ENCODE data around the gene AIM2.
"Not testable (repeated sequence)": the region's sequence is repeated elsewhere in the genome, so short reads cannot be mapped to it uniquely, and the experiment has no call there.

DNA sequence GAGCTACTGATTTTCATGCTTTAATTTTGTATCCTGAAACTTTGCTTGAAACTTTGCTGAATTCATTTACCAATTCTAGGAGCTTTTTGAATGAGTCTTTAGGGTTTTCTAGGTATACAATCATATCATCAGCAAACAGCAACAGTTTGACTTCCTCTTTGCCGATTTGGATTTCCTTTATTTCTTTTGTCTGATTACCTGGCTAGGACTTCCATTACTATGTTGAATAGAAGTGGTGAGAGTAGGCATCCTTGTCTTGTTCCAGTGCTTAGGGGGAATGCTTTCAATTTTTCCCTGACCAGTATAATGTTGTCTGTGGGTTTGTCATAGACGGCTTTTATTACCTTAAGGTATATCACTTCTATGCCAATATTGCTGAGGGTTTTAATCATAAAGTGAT lies 49.7 kb downstream of the AIM2 start:
- TF ChIP-seq EZH2 (IDR thresholded peaks at IDR 0.05; ENCODE audit: low read length): not testable (repeated sequence)
- TF ChIP-seq, protein P1, sequence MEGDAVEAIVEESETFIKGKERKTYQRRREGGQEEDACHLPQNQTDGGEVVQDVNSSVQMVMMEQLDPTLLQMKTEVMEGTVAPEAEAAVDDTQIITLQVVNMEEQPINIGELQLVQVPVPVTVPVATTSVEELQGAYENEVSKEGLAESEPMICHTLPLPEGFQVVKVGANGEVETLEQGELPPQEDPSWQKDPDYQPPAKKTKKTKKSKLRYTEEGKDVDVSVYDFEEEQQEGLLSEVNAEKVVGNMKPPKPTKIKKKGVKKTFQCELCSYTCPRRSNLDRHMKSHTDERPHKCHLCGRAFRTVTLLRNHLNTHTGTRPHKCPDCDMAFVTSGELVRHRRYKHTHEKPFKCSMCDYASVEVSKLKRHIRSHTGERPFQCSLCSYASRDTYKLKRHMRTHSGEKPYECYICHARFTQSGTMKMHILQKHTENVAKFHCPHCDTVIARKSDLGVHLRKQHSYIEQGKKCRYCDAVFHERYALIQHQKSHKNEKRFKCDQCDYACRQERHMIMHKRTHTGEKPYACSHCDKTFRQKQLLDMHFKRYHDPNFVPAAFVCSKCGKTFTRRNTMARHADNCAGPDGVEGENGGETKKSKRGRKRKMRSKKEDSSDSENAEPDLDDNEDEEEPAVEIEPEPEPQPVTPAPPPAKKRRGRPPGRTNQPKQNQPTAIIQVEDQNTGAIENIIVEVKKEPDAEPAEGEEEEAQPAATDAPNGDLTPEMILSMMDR (optimal IDR thresholded peaks at IDR 0.05 in 1 of 3, IDR thresholded peaks at IDR 0.05 in 1 of 3, conservative IDR thresholded peaks at IDR 0.05 in 1 of 3; ENCODE audit: extremely low read depth in 1 of 3, insufficient read depth in 2 of 3, low read length in 3 of 3): not testable (repeated sequence)
